ENCODE data around the gene KLK14.
A peak's percentile ranks its signal among the peaks of the same experiment; 100 is the strongest.

KLK14 gene

DNA sequence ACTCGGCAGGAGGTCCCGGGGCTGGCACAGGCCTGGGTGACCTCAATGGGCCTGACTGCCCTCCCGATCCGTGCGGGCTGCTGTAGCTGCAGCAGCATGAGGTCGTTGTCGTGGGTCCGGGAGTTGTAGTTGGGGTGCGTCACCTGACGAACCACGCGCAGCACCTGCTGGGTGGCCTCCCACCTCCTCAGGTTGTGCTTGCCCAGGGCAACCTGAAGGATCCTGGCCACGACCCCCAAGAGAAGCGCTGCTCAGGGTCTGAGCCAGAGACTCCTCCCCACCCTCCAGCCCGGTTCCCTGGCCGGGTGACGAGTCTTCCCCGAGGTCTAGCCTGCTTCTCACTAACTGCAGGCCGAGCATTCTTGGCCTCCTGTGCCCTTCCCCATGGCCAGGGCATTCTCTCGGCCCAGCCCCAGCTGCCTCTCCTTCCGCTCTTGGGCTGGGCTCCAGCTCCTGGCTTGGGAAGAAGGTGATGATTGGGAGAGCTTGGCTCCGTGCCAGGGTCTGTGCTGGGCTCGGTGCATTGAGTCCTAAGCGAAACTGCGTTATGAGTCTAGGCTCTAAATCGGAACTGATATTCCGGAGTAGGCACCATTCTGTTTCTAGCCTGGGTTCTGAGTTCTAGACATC is 3.1 kb downstream of the KLK14 start:
- TF ChIP-seq, protein P1, sequence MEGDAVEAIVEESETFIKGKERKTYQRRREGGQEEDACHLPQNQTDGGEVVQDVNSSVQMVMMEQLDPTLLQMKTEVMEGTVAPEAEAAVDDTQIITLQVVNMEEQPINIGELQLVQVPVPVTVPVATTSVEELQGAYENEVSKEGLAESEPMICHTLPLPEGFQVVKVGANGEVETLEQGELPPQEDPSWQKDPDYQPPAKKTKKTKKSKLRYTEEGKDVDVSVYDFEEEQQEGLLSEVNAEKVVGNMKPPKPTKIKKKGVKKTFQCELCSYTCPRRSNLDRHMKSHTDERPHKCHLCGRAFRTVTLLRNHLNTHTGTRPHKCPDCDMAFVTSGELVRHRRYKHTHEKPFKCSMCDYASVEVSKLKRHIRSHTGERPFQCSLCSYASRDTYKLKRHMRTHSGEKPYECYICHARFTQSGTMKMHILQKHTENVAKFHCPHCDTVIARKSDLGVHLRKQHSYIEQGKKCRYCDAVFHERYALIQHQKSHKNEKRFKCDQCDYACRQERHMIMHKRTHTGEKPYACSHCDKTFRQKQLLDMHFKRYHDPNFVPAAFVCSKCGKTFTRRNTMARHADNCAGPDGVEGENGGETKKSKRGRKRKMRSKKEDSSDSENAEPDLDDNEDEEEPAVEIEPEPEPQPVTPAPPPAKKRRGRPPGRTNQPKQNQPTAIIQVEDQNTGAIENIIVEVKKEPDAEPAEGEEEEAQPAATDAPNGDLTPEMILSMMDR (IDR thresholded peaks at IDR 0.05; ENCODE audit: control insufficient read depth, extremely low read depth, insufficient read depth) = no peak
- no peak overlapping the region for H3K4me3 ChIP-seq (ENCODE audit: low read depth, low read length)
- DNase-seq (ENCODE audit: low read depth) = no peak

DNA sequence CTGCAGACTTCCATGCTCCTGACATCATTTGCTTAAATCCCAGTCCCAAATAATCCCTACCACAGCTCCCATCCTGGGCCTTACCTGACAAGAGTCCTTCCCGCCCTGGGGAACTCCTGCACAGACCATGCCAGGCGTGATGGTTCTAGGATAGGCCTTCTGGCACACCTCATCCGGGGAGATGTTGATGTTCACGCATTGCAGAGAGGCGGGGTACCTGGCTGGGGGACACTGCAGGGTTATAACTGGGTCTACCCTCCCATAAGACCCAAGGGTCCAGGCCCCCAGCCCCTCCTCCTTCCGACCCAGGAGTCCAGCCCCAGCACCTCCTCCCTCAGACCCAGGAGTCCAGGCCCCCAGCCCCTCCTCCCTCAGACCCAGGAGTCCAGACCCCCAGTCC is 4.0 kb downstream of the KLK14 start:
- DNase-seq (ENCODE audit: low read depth) = no peak
- TF ChIP-seq, protein P1 (IDR thresholded peaks at IDR 0.05; ENCODE audit: control insufficient read depth, extremely low read depth, insufficient read depth) = no peak
- H3K4me3 ChIP-seq (ENCODE audit: low read depth, low read length) = no peak overlapping the region

DNA sequence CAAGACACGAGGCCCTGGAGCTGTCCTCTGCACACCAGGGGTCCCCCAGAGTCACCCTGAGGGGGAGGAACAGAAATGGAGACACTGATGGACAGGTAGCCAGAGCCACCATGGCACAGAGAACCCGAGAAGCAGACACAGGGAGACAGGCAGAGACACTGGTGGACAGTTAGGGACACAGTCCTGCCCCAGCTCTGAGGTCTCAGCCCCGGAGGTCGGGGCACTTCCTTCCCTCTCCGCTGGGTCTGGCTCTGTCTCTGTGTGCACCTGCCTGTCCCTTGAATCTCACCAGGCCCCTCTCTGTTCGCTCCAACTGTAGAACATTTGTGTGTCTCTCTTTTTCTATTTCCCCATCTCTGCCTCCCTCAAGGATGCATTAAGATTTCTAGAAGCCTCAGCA is 4.6 kb downstream of the KLK14 start:
- no peak overlapping the region for H3K4me3 ChIP-seq (ENCODE audit: low read depth, low read length)
- TF ChIP-seq, protein P1 (IDR thresholded peaks at IDR 0.05; ENCODE audit: control insufficient read depth, extremely low read depth, insufficient read depth) = no peak
- no peak for DNase-seq (ENCODE audit: low read depth)

DNA sequence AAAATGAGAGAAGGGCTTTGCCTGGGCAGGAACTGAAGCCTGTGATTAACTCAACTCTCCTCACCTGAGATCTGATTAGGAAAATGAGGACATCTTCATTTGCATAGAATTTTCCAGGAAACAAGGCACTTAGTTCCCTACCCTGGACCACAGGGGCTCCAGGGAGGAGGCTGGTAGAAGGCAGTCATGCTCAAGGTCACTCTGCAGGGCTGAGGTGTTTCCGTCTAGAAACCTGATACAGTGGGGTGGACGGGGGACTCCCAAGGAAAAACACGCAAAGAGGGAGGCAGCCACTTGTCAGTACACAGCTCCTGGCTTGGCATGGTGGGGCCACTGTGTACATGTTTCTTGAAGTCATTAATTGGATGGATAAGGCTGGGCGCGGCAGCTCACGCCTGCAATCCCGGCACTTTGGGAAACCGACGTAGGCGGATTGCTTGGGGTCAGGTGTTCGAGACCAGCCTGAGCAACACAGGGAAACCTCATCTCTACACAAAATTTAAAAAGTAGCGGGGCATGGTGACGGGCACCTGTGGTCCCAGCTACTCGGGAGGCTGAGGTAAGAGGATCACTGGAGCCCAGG is 6.0 kb downstream of the KLK14 start:
- TF ChIP-seq, protein P1 (IDR thresholded peaks at IDR 0.05; ENCODE audit: control insufficient read depth, extremely low read depth, insufficient read depth) = no peak
- DNase-seq (ENCODE audit: low read depth) = no peak
- no peak overlapping the region for H3K4me3 ChIP-seq (ENCODE audit: low read depth, low read length)

DNA sequence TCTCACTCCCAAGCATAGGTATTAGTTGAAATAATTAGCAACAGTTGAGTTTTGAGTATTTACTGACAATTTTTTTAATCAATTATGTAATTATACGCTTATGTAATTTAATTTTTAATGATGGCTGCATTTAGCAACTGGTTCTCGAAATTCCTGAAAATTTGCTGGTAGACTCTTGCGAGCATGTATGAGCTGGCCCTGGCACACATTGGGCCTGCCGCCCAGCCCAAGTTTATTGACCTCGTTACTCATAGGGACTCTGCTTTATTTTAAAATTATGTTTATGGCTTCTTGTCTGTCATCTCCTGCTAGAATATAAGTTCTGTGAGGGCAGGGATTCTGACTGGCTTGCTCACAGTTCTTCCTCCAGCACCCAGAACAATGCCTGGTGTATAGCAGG is 6.7 kb downstream of the KLK14 start:
- TF ChIP-seq, protein P1 (IDR thresholded peaks at IDR 0.05; ENCODE audit: control insufficient read depth, extremely low read depth, insufficient read depth) = no peak
- DNase-seq (ENCODE audit: low read depth) = no peak
- no peak overlapping the region for H3K4me3 ChIP-seq (ENCODE audit: low read depth, low read length)

- TF ChIP-seq, protein P1 (IDR thresholded peaks at IDR 0.05; ENCODE audit: control insufficient read depth, extremely low read depth, insufficient read depth) = no peak
- peak; percentile 97 for DNase-seq (ENCODE audit: low read depth)
- no peak overlapping the region for H3K4me3 ChIP-seq (ENCODE audit: low read depth, low read length)
Observed at GRCh38 chr19:51071095-51071405, 11.6 kb downstream of the KLK14 start.

Data from LNCaP clone FGC (cell line).